ENCODE measurements around the gene TXNL4A. TPM values are rescaled to one million over a fixed set of nuclear protein-coding genes. Genes with fewer than 3 reads are reported as not detected.
A peak's percentile ranks its signal among the peaks of the same experiment; 100 is the strongest.

TXNL4A gene
- total and polyA plus RNA-seq, 9 donors: 9.4 to 57.1 (median 42.3) TPM

GRCh38 chr18:79952996-79953559, 35.3 kb downstream of the TXNL4A start:
- DNase-seq: peak in 3 of 5 donors; percentile 8 to 33 (median 27)
- intact Hi-C loops (cut with DNase I): loop anchor here in 1 of 4 donors (5.0 kb wide), 1 partner anchor 84 kb away; no protein-coding TSS in a partner anchor
- H3K27ac ChIP-seq: no peak overlapping the region

GRCh38 chr18:79952456-79952995, 35.8 kb downstream of the TXNL4A start:
- peak overlapping the region in 1 of 2 donors; percentile 18 for H3K27ac ChIP-seq
- peaks cover 13% of the 10 kb centered on the region for H3K4me1 ChIP-seq (ENCODE audit: insufficient read depth)
- peak overlapping the region; percentile 59 for H3K4me3 ChIP-seq
- WGBS, 3 donors: 19 to 30% (median 24%) methylated on average over 39 to 43 of the region's 43 CpGs
- DNase-seq: peak in 2 of 5 donors; percentile 11 to 34
- no peaks in the 10 kb centered on the region for H3K36me3 ChIP-seq
- no peaks in the 10 kb centered on the region for H3K9me3 ChIP-seq
- no peak for TF ChIP-seq CTCF (IDR thresholded peaks at IDR 0.05)
- TF ChIP-seq EP300 (IDR thresholded peaks at IDR 0.05): no peak
- TF ChIP-seq POLR2A (IDR thresholded peaks at IDR 0.05): no peak
- intact Hi-C loops (cut with DNase I): loop anchor here in 1 of 4 donors (5.0 kb wide), 1 partner anchor 85 kb away; no protein-coding TSS in a partner anchor
- no peaks in the 10 kb centered on the region for H3K27me3 ChIP-seq

More at GRCh38 chr18:79952996-79953559, 35.3 kb downstream of the TXNL4A start:
- H3K9me3 ChIP-seq: no peaks in the 10 kb centered on the region
- WGBS, 3 donors: 82 to 88% (median 86%) methylated on average over 24 of the region's 24 CpGs
- peaks cover 13% of the 10 kb centered on the region for H3K4me1 ChIP-seq (ENCODE audit: insufficient read depth)
- H3K4me3 ChIP-seq: no peak overlapping the region
- TF ChIP-seq CTCF (IDR thresholded peaks at IDR 0.05) (no peak), POLR2A (IDR thresholded peaks at IDR 0.05) (no peak), EP300 (IDR thresholded peaks at IDR 0.05) (no peak)
- no peaks in the 10 kb centered on the region for H3K36me3 ChIP-seq
- no peaks in the 10 kb centered on the region for H3K27me3 ChIP-seq

DNA sequence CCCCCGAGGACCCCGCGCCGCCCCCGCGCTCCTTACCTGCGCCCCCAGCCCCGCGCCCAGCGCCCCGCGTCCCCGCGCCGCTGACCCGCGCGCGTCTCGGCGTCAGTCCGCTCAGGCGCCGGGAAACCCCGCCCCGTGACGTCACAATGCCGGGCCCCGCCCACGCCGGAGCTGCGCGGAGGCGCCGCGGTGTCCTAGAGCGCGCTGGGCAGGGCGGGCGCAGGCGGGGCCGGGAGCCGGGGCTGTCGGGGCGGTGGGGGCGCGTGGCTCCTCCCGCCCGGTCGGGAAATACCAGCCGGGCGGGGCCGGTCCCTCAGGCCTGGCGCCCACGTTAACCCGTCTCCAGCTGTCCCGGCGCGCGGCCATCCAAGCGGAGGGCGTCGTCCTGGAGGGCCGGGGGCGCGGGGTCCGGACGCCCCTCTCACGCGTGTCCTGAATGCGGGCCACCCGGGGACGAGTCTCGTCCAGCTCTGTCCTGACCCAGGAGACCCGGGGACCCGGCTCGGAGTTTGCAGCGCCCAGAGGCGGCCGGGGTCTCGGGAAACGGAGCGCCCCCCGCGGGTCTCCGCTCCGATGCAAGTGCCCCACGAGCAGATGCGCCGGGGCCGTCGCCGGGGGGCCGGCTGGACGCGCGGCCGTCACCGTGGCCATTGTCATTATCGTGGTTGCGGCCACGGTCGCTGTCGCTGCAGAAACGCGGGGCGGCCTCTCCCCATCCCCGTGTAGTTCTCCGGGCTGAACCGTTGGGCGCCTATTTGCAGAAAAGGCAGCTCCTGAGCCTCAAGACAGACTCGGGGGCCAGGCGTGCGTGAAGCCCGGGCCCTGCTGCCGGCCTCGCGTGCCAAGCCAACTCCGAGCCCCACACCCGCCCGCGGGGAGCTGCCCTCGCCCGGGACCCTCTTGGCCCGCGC, 36.6 kb downstream of the TXNL4A start, which contains the start of gene SLC66A2:
TSS of gene SLC66A2 (minus strand) at position 109 of the 911 bp plus-strand sequence. CDS start 727 bp downstream, outside the sequence.
- H3K27me3 ChIP-seq: no peaks in the 10 kb centered on the region
- 0 to 1% (median 1%) methylated on average over 72 to 126 of the region's 126 CpGs for WGBS, 3 donors
- H3K4me3 ChIP-seq: peak within 1 kb of the TSS; percentile 59
- intact Hi-C loops (cut with DNase I): loop anchor here in 1 of 4 donors (5.0 kb wide), 1 partner anchor 86 kb away; no protein-coding TSS in a partner anchor
- peaks cover 13% of the 10 kb centered on the region for H3K4me1 ChIP-seq (ENCODE audit: insufficient read depth)
- peak within 1 kb of the TSS in 1 of 2 donors; percentile 56 for H3K27ac ChIP-seq
- DNase-seq: peak; percentile 89 to 97 (median 95)
- peak; percentile 61 for TF ChIP-seq POLR2A (IDR thresholded peaks at IDR 0.05)
- TF ChIP-seq EP300 (IDR thresholded peaks at IDR 0.05): no peak
- no peaks in the 10 kb centered on the region for H3K36me3 ChIP-seq
- H3K9me3 ChIP-seq: no peaks in the 10 kb centered on the region

- no peaks in the 10 kb centered on the region for H3K36me3 ChIP-seq
- TF ChIP-seq EP300 (IDR thresholded peaks at IDR 0.05) (no peak), CTCF (IDR thresholded peaks at IDR 0.05) (no peak), POLR2A (IDR thresholded peaks at IDR 0.05) (no peak)
- peaks cover 13% of the 10 kb centered on the region for H3K4me1 ChIP-seq (ENCODE audit: insufficient read depth)
- peak in 2 of 5 donors; percentile 31 to 56 for DNase-seq
- no peaks in the 10 kb centered on the region for H3K27me3 ChIP-seq
- H3K27ac ChIP-seq: peak overlapping the region in 1 of 2 donors; percentile 56
- WGBS, 3 donors: 2 to 6% (median 5%) methylated on average over 35 to 81 of the region's 81 CpGs
- H3K4me3 ChIP-seq: peak overlapping the region; percentile 59
- no peaks in the 10 kb centered on the region for H3K9me3 ChIP-seq
- intact Hi-C loops (cut with DNase I): loop anchor here in 1 of 4 donors (5.0 kb wide), 1 partner anchor 87 kb away; no protein-coding TSS in a partner anchor
These were observed 37.6 kb downstream of the TXNL4A start for GRCh38 chr18:79950515-79951341.

Measured in ovary (tissue), 9 donors.